Activated naive CD8-positive, alpha-beta T cell treated with anti-CD3 and anti-CD28 coated beads, Interleukin-2, amount 50 U/mL, for 24 hours (primary cell): ENCODE data around the gene ASXL2.
A peak's percentile ranks its signal among the peaks of the same experiment; 100 is the strongest.
"Not testable (repeated sequence)": the region's sequence is repeated elsewhere in the genome, so short reads cannot be mapped to it uniquely, and the experiment has no call there.

Source experiments
- ATAC-seq: fragments of 150-1000 bp; cut with Tn5 transposase; one replicate; pipeline ENCODE4 v1.10.0; 2021
- DNase-seq: peaks from one replicate; pipeline ENCODE4 v3.0.0; 2021
- H3K27ac Mint-ChIP-seq: one replicate; pipeline ENCODE4 v1.8.0; 2021; ENCODE audit warnings: mild to moderate bottlenecking, mixed read lengths
- H3K27me3 Mint-ChIP-seq: one replicate; pipeline ENCODE4 v1.8.0; 2021; ENCODE audit warnings: mixed read lengths
- H3K36me3 Mint-ChIP-seq: one replicate; pipeline ENCODE4 v1.8.0; 2021; ENCODE audit warnings: low read depth, mixed read lengths
- H3K4me1 Mint-ChIP-seq: one replicate; pipeline ENCODE4 v1.8.0; 2021; ENCODE audit warnings: mixed read lengths
- H3K4me3 Mint-ChIP-seq: one replicate; pipeline ENCODE4 v1.8.0; 2021; ENCODE audit warnings: mild to moderate bottlenecking, moderate library complexity, mixed read lengths
- H3K9me3 Mint-ChIP-seq: one replicate; pipeline ENCODE4 v1.8.0; 2021; ENCODE audit warnings: mixed read lengths

ASXL2 gene

GRCh38 chr2:25832897-25833296 lies 45.4 kb downstream of the ASXL2 start:
- Mint-ChIP-seq H3K4me1 (peaks cover 65% of the 10 kb centered on the region), H3K27ac (peak overlapping the region; percentile 91), H3K27me3 (no peaks in the 10 kb centered on the region), H3K36me3 (peaks cover 51% of the 10 kb centered on the region), H3K9me3 (no peaks in the 10 kb centered on the region), H3K4me3 (peak overlapping the region; percentile 56)
- DNase-seq (no peak), ATAC-seq (no peak)

- no peaks in the 10 kb centered on the region for H3K27me3 Mint-ChIP-seq
- H3K36me3 Mint-ChIP-seq = peaks cover 53% of the 10 kb centered on the region
- H3K4me3 Mint-ChIP-seq = peak overlapping the region; percentile 56
- peaks cover 71% of the 10 kb centered on the region for H3K4me1 Mint-ChIP-seq
- H3K27ac Mint-ChIP-seq = peak overlapping the region; percentile 91
- no peak for DNase-seq
- peak; percentile 85 for ATAC-seq
- no peaks in the 10 kb centered on the region for H3K9me3 Mint-ChIP-seq
These were observed 46.4 kb downstream of the ASXL2 start for GRCh38 chr2:25831746-25832449.

DNA sequence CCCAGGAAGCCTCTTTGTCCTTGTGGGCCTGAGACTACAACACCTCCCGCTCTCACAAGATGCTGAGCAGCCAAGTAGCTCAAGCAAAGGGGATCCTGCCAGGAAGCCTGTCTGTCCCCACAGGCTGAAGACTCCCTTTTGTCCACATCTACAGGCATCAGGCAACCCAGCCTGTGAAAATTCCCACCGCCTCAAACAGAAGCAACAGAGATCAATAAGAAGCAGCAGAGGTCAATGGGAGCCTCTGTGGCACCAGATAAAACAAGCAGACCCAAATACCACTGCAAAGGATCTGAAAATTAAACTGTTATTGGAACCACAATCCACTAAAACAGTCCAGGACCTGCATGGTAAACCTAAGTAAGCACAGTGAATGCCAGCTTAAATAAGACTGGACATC lies 48.5 kb downstream of the ASXL2 start:
- peaks cover 85% of the 10 kb centered on the region for H3K4me1 Mint-ChIP-seq

DNA sequence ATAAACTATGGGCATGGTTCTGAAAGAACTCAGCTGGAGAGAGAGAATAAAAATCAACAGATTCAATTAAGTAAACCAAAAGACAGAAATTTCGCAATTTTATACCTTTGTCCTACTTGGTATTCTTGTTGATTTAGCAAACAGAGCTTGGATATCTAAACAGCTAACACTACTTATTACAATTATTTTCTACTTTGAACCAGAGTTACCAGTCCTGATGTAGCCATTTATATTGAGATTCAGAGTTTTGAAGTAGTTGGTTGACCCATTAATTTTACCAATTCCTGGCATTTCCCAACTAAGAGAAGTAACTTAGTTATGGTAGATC lies 48.9 kb downstream of the ASXL2 start:
- H3K9me3 Mint-ChIP-seq = no peaks in the 10 kb centered on the region
- no peaks in the 10 kb centered on the region for H3K27me3 Mint-ChIP-seq
- ATAC-seq (no peak), DNase-seq (no peak)
- H3K4me1 Mint-ChIP-seq = peaks cover 85% of the 10 kb centered on the region
- H3K4me3 Mint-ChIP-seq = peak overlapping the region; percentile 52
- H3K36me3 Mint-ChIP-seq = peaks cover 40% of the 10 kb centered on the region
- peak overlapping the region; percentile 76 for H3K27ac Mint-ChIP-seq

More for the DNA sequence above, 48.5 kb downstream of the ASXL2 start:
- ATAC-seq (no peak), DNase-seq (no peak)
- Mint-ChIP-seq H3K27ac (peak overlapping the region; percentile 76), H3K27me3 (no peaks in the 10 kb centered on the region), H3K36me3 (peaks cover 45% of the 10 kb centered on the region), H3K4me3 (peak overlapping the region; percentile 52), H3K9me3 (no peaks in the 10 kb centered on the region)

GRCh38 chr2:25828532-25829376 lies 49.5 kb downstream of the ASXL2 start:
- not testable (repeated sequence) for DNase-seq, H3K9me3 Mint-ChIP-seq, H3K27me3 Mint-ChIP-seq, ATAC-seq, H3K4me3 Mint-ChIP-seq
- Mint-ChIP-seq H3K4me1 (peaks cover 87% of the 10 kb centered on the region), H3K27ac (peak overlapping the region; percentile 76), H3K36me3 (peaks cover 37% of the 10 kb centered on the region)

DNA sequence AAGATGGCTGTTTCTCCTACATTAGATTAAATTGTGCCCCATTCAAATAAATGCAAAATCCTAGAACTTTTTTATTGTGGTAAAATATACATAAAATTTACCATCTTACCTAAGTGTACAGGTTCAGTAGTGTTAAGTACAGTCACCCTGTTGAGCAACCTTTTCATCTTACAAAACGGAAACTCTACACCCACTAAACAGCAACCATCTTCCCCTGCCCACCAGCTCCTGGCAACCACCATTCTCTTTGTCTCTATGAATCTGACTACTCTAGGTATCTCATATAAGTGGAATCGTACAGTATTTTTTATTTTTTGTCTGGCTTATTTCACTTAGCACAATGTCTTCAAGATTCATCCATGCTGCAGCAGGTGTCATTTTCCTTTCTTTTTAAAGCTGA lies 53.0 kb downstream of the ASXL2 start:
- H3K27ac Mint-ChIP-seq = peak overlapping the region; percentile 93
- peak; percentile 43 for DNase-seq
- no peaks in the 10 kb centered on the region for H3K9me3 Mint-ChIP-seq
- peak; percentile 91 for ATAC-seq
- peaks cover 29% of the 10 kb centered on the region for H3K36me3 Mint-ChIP-seq
- peak overlapping the region; percentile 81 for H3K4me3 Mint-ChIP-seq
- peaks cover 85% of the 10 kb centered on the region for H3K4me1 Mint-ChIP-seq
- no peaks in the 10 kb centered on the region for H3K27me3 Mint-ChIP-seq

DNA sequence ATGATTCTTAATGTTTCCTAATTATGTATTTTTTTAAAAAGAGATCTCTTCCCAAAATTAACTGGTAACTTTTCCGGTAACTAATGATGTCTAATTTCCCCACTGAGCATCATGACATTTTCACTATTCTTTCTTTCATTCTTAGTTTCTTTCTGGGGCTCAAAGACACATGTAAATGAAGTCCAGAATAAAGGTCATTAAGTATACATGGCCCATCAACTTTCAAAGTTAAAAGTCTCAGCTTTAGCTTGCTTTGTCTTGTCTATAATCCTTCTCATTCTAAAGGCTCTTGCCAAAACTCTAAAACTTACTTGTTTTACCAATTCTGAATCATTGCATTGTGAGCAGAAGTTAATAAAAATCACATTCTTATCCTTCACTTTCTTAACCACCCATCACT lies 53.6 kb downstream of the ASXL2 start:
- Mint-ChIP-seq H3K9me3 (no peaks in the 10 kb centered on the region), H3K4me3 (peak overlapping the region; percentile 81), H3K4me1 (peaks cover 80% of the 10 kb centered on the region), H3K27me3 (no peaks in the 10 kb centered on the region), H3K36me3 (peaks cover 24% of the 10 kb centered on the region), H3K27ac (peak overlapping the region; percentile 93)
- DNase-seq = no peak
- ATAC-seq = peak; percentile 57

- peak overlapping the region; percentile 81 for H3K4me3 Mint-ChIP-seq
- ATAC-seq (no peak), DNase-seq (no peak)
- H3K27me3 Mint-ChIP-seq = no peaks in the 10 kb centered on the region
- no peaks in the 10 kb centered on the region for H3K9me3 Mint-ChIP-seq
- H3K27ac Mint-ChIP-seq = peak overlapping the region; percentile 93
- peaks cover 25% of the 10 kb centered on the region for H3K36me3 Mint-ChIP-seq
- peaks cover 79% of the 10 kb centered on the region for H3K4me1 Mint-ChIP-seq
These were observed 54.1 kb downstream of the ASXL2 start for GRCh38 chr2:25824216-25824615.

GRCh38 chr2:25822190-25823117 lies 55.8 kb downstream of the ASXL2 start:
- Mint-ChIP-seq H3K27ac (peak overlapping the region; percentile 93), H3K4me1 (peaks cover 87% of the 10 kb centered on the region), H3K4me3 (peak overlapping the region; percentile 81), H3K36me3 (peaks cover 23% of the 10 kb centered on the region), H3K27me3 (no peaks in the 10 kb centered on the region), H3K9me3 (no peaks in the 10 kb centered on the region)
- DNase-seq = peak; percentile 80
- ATAC-seq = peak; percentile 48

DNA sequence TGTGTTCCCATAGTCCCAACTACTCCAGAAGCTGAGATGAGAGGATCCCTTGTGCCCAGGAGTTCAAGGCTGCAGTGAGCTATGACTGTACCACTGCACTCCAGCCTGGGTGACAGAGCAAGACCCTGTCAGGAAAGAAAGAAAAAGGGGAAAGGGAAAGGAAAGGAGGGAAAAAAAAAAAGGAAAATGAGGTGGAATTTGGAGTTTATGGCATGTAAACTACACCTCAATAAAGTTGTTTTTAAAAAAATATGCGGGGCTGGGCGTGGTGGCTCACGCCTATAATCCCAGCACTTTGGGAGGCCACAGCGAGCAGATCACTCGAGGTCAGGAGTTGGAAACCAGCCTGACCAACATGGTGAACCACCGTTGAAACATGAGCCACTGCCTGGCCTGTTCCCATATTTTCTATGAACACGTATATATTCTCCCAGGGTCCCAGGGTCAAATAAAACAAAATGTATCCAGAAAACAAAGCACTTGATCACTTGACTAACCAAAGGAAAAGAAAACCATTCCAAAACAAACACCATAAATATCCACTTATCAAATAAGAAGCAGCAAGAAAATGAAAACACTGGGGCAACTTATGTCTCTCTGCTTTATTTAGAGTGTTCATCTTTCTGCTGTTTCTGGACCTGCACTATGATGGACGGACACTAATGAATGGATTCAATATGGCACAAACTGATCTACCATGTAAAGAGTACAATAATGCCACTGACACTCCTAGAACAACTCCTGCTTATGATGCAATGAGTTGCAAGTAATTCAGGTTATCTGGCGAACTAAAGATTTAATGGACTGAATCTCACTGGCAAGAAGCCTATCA lies 56.8 kb downstream of the ASXL2 start:
- peaks cover 89% of the 10 kb centered on the region for H3K4me1 Mint-ChIP-seq
- DNase-seq (no peak), ATAC-seq (no peak)
- H3K27ac Mint-ChIP-seq = peak overlapping the region; percentile 93
- peaks cover 24% of the 10 kb centered on the region for H3K36me3 Mint-ChIP-seq
- no peaks in the 10 kb centered on the region for H3K27me3 Mint-ChIP-seq
- no peaks in the 10 kb centered on the region for H3K9me3 Mint-ChIP-seq
- peak overlapping the region; percentile 81 for H3K4me3 Mint-ChIP-seq

DNA sequence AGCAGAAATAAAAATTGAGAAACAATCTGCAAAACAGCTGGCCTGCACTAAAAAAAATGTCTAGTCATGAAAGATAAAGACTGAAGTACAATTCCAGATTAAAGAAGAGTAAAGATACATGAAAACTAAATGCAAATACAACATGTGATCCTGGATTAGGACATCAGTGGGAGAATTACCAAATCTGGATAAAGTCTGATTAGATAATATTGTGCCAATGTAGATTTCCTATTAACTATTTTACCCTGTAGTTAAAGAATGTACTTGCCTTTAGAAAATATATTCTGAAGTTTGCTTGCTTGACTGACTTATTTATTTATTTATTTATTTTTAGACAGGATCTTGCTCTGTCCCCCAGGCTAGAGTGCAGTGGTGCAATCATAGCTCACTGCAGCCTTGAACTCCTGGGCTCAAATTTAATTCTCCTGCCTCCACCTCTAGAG lies 58.7 kb downstream of the ASXL2 start:
- Mint-ChIP-seq H3K27me3 (no peaks in the 10 kb centered on the region), H3K4me1 (peaks cover 89% of the 10 kb centered on the region), H3K36me3 (peaks cover 39% of the 10 kb centered on the region), H3K4me3 (no peak overlapping the region), H3K27ac (no peak overlapping the region), H3K9me3 (no peaks in the 10 kb centered on the region)
- no peak for DNase-seq
- ATAC-seq = no peak

DNA sequence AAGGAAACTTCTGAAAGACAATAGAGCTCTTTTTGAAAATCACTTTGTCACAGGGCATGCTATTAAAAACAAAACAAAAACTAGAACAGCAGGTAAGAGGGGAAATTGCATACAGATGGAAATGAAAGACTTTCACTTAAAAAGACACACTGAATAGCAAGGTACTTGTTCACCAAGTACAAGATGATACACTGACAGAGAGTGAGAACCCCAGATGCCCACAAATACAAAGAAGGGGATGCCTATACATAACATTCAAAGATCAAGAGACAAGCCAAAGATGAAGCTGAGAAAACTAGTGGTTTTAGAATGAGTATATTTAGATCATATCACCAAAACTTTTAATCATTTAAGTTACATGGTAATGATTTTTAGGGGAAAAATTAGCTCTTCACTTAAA lies 60.7 kb downstream of the ASXL2 start:
- DNase-seq (no peak), ATAC-seq (peak; percentile 95)
- H3K27ac Mint-ChIP-seq = peak overlapping the region; percentile 90
- peaks cover 39% of the 10 kb centered on the region for H3K36me3 Mint-ChIP-seq
- peaks cover 83% of the 10 kb centered on the region for H3K4me1 Mint-ChIP-seq
- no peaks in the 10 kb centered on the region for H3K27me3 Mint-ChIP-seq
- H3K9me3 Mint-ChIP-seq = no peaks in the 10 kb centered on the region
- peak overlapping the region; percentile 35 for H3K4me3 Mint-ChIP-seq

DNA sequence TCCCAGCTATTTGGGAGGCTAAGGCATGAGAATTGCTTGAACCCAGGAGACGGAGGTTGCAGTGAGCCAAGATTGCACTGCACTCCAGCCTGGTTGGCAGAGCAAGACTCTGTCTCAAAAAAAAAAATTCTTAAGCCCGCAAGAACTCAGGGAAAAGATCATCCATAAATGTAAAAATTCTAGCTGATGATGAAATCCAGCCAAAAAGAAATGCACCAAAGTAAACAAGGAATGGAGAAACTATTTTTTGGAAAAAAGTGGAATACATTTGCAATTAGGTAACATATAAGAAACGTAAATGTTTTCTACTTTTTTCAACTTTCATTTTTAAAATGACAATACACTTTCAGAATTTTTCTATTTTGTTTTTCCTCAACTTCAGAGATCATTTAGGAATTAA lies 61.3 kb downstream of the ASXL2 start:
- ATAC-seq (no peak), DNase-seq (no peak)
- Mint-ChIP-seq H3K27ac (peak overlapping the region; percentile 90), H3K36me3 (peaks cover 38% of the 10 kb centered on the region), H3K27me3 (no peaks in the 10 kb centered on the region), H3K4me3 (no peak overlapping the region), H3K4me1 (peaks cover 80% of the 10 kb centered on the region), H3K9me3 (no peaks in the 10 kb centered on the region)
